Keratinocyte (primary cell): Measurements from ENCODE around the gene MAN2A2. TPM values are rescaled to one million over a fixed set of nuclear protein-coding genes. Genes with fewer than 3 reads are reported as not detected.

ENCODE experiments used
- DNase-seq: peaks from one replicate; pipeline ENCODE4 v3.0.0-alpha.2; 2011; ENCODE audit warnings: low read depth, missing footprints, low spot score
- FAIRE-seq: peaks from 2 replicates; lab custom pipeline; 2011; peaks lifted over from hg19 to GRCh38; lab: Jason Lieb, UNC
- H2AFZ ChIP-seq: 2 replicates; pipeline ENCODE4 v1.6.0; 2012; ENCODE audit warnings: low read length, control low read depth, inconsistent platforms; ENCODE audit not compliant: control insufficient read depth
- H3K27ac ChIP-seq: 2 replicates; pipeline ENCODE4 v1.5.1; 2011; ENCODE audit warnings: low read length; ENCODE audit not compliant: control insufficient read depth, insufficient read depth
- H3K27me3 ChIP-seq: 3 replicates; pipeline ENCODE4 v1.6.0; 2011; ENCODE audit warnings: low read length; ENCODE audit not compliant: control insufficient read depth, insufficient read depth; ENCODE audit errors: extremely low read depth
- H3K36me3 ChIP-seq, 2 experiments: 2 replicates in 1 of 2; 3 replicates in 1 of 2; pipeline ENCODE4 v1.5.1; 2011; ENCODE audit warnings: low read length in 2 of 2, mild to moderate bottlenecking in 1 of 2; ENCODE audit not compliant: control insufficient read depth in 2 of 2, insufficient read depth in 2 of 2; ENCODE audit errors: extremely low read depth in 1 of 2
- H3K4me1 ChIP-seq: 3 replicates; pipeline ENCODE4 v1.5.1; 2011; ENCODE audit warnings: low read length; ENCODE audit not compliant: control insufficient read depth, insufficient read depth; ENCODE audit errors: extremely low read depth
- H3K4me2 ChIP-seq: 3 replicates; pipeline ENCODE4 v1.6.0; 2011; ENCODE audit warnings: low read depth, low read length; ENCODE audit not compliant: control insufficient read depth, insufficient read depth; ENCODE audit errors: extremely low read depth
- H3K4me3 ChIP-seq, 3 experiments: fragments of 200-600 bp in 1 of 3; sonication (generic) in 1 of 3; 2 replicates in 2 of 3; 3 replicates in 1 of 3; pipeline ENCODE4 v1.5.1; 2011 to 2016; ENCODE audit warnings: low read length in 3 of 3, mild to moderate bottlenecking in 3 of 3, control low read depth in 2 of 3, inconsistent platforms in 1 of 3, low read depth in 1 of 3, mixed read lengths in 1 of 3, mixed run types in 1 of 3, moderate library complexity in 1 of 3; ENCODE audit not compliant: control insufficient read depth in 2 of 3, insufficient read depth in 2 of 3; ENCODE audit errors: extremely low read depth in 1 of 3
- H3K79me2 ChIP-seq: 2 replicates; pipeline ENCODE4 v1.6.0; 2012; ENCODE audit warnings: low read length; ENCODE audit not compliant: control insufficient read depth, insufficient read depth
- H3K9ac ChIP-seq: 3 replicates; pipeline ENCODE4 v1.6.0; 2011; ENCODE audit warnings: low read length; ENCODE audit not compliant: control insufficient read depth, insufficient read depth; ENCODE audit errors: extremely low read depth
- H3K9me1 ChIP-seq: 3 replicates; pipeline ENCODE4 v1.6.0; 2011; ENCODE audit warnings: low read length; ENCODE audit not compliant: control insufficient read depth, insufficient read depth; ENCODE audit errors: extremely low read depth
- H3K9me3 ChIP-seq: 2 replicates; pipeline ENCODE4 v1.5.1; 2012; ENCODE audit warnings: low read depth, low read length; ENCODE audit not compliant: control insufficient read depth
- H4K20me1 ChIP-seq: 3 replicates; pipeline ENCODE4 v1.6.0; 2011; ENCODE audit warnings: low read length; ENCODE audit not compliant: control insufficient read depth, insufficient read depth; ENCODE audit errors: extremely low read depth
- CTCF ChIP-seq, 3 experiments: IDR thresholded peaks in 1 of 3; conservative IDR thresholded peaks in 1 of 3; optimal IDR thresholded peaks in 1 of 3; 2 replicates in 2 of 3; 3 replicates in 1 of 3; pipeline versions ENCODE3 to v1.5.1; 2011; ENCODE audit warnings: low read length in 3 of 3, mild to moderate bottlenecking in 3 of 3, moderate library complexity in 2 of 3, control low read depth in 1 of 3, inconsistent platforms in 1 of 3; ENCODE audit not compliant: insufficient read depth in 2 of 3; ENCODE audit errors: extremely low read depth in 1 of 3
- EZH2 ChIP-seq: IDR thresholded peaks from one replicate; pipeline ENCODE4 v1.6.1; 2012; ENCODE audit warnings: inconsistent platforms, mild to moderate bottlenecking, low read length, moderate library complexity
- dilution Hi-C: fragments of 300-500 bp; cut with MboI; formaldehyde crosslinking; loops from one replicate; pipeline ENCODE4 v1.7.0; 2020; ENCODE audit warnings: low sequenced_read_pairs; ENCODE audit not compliant: extremely low pct_ligation_motif_present
- polyA plus RNA-seq, 5 experiments: library from polyadenylated mRNA; depleted of rRNA in 3 of 5; stranded (reverse) in 3 of 5; stranded (forward) in 1 of 5; unstranded in 1 of 5; fragments of >200 nt; gene quantifications; 1 replicate in 1 of 5; 2 replicates in 3 of 5; 3 replicates in 1 of 5; pipeline versions ENCODE4 v1.2.1 to v1.2.3, GENCODE V29; 2011 to 2012; ENCODE audit warnings: missing spikeins in 2 of 5, low read depth in 1 of 5, low replicate concordance in 1 of 5

The MAN2A2 gene
- polyA plus RNA-seq, 1 donor (not counting 4 experiments of a cell fraction or from before 2014, with no cell fraction given): 6.6 TPM

GRCh38 chr15:90871139-90871715 is 31.9 kb upstream of the MAN2A2 start:
- Histone ChIP-seq H3K4me3 (peak overlapping the region; percentile 61 to 89 (median 88)), H3K4me2 (peak overlapping the region; percentile 85), H3K79me2 (peaks cover 52% of the 10 kb centered on the region), H3K9me1 (peaks cover 5% of the 10 kb centered on the region), H2AFZ (peak overlapping the region; percentile 33), H3K9me3 (no peaks in the 10 kb centered on the region), H3K9ac (peak overlapping the region; percentile 88), H3K27ac (peak overlapping the region; percentile 92), H3K27me3 (no peaks in the 10 kb centered on the region), H4K20me1 (no peaks in the 10 kb centered on the region), H3K4me1 (peaks cover 49% of the 10 kb centered on the region), H3K36me3 (peaks cover 4 to 5% of the 10 kb centered on the region in 2 experiments)
- dilution Hi-C loops: no loop called here
- no peak for DNase-seq
- TF ChIP-seq CTCF (optimal IDR thresholded peaks at IDR 0.05 in 1 of 3, IDR thresholded peaks at IDR 0.05 in 1 of 3, conservative IDR thresholded peaks at IDR 0.05 in 1 of 3; ENCODE audit: extremely low read depth in 1 of 3, insufficient read depth in 2 of 3, low read length in 3 of 3): no peak
- no peak for TF ChIP-seq EZH2
- no peak for FAIRE-seq

GRCh38 chr15:90871716-90872485 is 31.2 kb upstream of the MAN2A2 start:
- peaks cover 49% of the 10 kb centered on the region for H3K4me1 ChIP-seq
- H3K9me1 ChIP-seq: peaks cover 5% of the 10 kb centered on the region
- H2AFZ ChIP-seq: no peak overlapping the region
- H3K9me3 ChIP-seq: no peaks in the 10 kb centered on the region
- H3K79me2 ChIP-seq: peaks cover 52% of the 10 kb centered on the region
- FAIRE-seq (no peak), DNase-seq (no peak)
- peak overlapping the region; percentile 92 for H3K27ac ChIP-seq
- no peak for TF ChIP-seq EZH2
- TF ChIP-seq CTCF (optimal IDR thresholded peaks at IDR 0.05 in 1 of 3, IDR thresholded peaks at IDR 0.05 in 1 of 3, conservative IDR thresholded peaks at IDR 0.05 in 1 of 3; ENCODE audit: extremely low read depth in 1 of 3, insufficient read depth in 2 of 3, low read length in 3 of 3): no peak
- H3K36me3 ChIP-seq: peaks cover 4 to 11% of the 10 kb centered on the region in 2 experiments
- dilution Hi-C loops: no loop called here
- H4K20me1 ChIP-seq: no peaks in the 10 kb centered on the region
- no peaks in the 10 kb centered on the region for H3K27me3 ChIP-seq
- peak overlapping the region; percentile 61 to 77 (median 74) for H3K4me3 ChIP-seq
- H3K9ac ChIP-seq: peak overlapping the region; percentile 88
- H3K4me2 ChIP-seq: peak overlapping the region; percentile 88
